WTC11 (cell line): ENCODE data around the gene SLC25A25. TPM values are rescaled to one million over a fixed set of nuclear protein-coding genes. Genes with fewer than 3 reads are reported as not detected.

Source experiments
- ATAC-seq: fragments of 200-7000 bp; cut with Tn5 transposase; 2 replicates; pipeline ENCODE4 v1.10.0; 2021; ENCODE audit warnings: mild to moderate bottlenecking, moderate library complexity
- CTCF ChIA-PET: fragments of 300-600 bp; sonication (Branson Sonifier 250); formaldehyde crosslinking; loops from one replicate; lab custom pipeline; 2021; ENCODE audit warnings: antibody characterized with exemption; lab: Charles Lee
- POLR2A ChIA-PET: fragments of 350-600 bp; sonication (Branson Sonifier 250); formaldehyde crosslinking; loops from one replicate; lab custom pipeline; 2021; ENCODE audit warnings: antibody characterized with exemption; lab: Charles Lee
- DNase-seq: peaks from one replicate; pipeline ENCODE4 v3.0.0; 2021; ENCODE audit warnings: low spot score
- H3K27ac Mint-ChIP-seq: 2 replicates; pipeline ENCODE4 v1.8.0; 2021; ENCODE audit warnings: mixed read lengths
- H3K27me3 Mint-ChIP-seq: 2 replicates; pipeline ENCODE4 v1.8.0; 2021; ENCODE audit warnings: low read depth, mild to moderate bottlenecking, moderate library complexity, mixed read lengths
- H3K36me3 Mint-ChIP-seq: 2 replicates; pipeline ENCODE4 v1.8.0; 2021; ENCODE audit warnings: mixed read lengths
- H3K4me1 Mint-ChIP-seq: 2 replicates; pipeline ENCODE4 v1.8.0; 2022; ENCODE audit warnings: mixed read lengths
- H3K4me3 Mint-ChIP-seq: 2 replicates; pipeline ENCODE4 v1.8.0; 2021; ENCODE audit warnings: mild to moderate bottlenecking, moderate library complexity, mixed read lengths
- H3K9me3 Mint-ChIP-seq: 2 replicates; pipeline ENCODE4 v1.8.0; 2021; ENCODE audit warnings: mixed read lengths
- AFF4 ChIP-seq: sonication (generic); formaldehyde crosslinking; IDR thresholded peaks from 2 replicates; pipeline ENCODE4 v1.8.1; 2023; ENCODE audit warnings: mild to moderate bottlenecking, missing genetic modification reagents, borderline replicate concordance
- CTCF ChIP-seq: fragments of 200-600 bp; IDR thresholded peaks from 2 replicates; pipeline ENCODE4 v1.8.0; 2022; ENCODE audit warnings: antibody characterized with exemption
- E2F5 ChIP-seq: sonication (generic); formaldehyde crosslinking; IDR thresholded peaks from 2 replicates; pipeline ENCODE4 v1.8.1; 2022; ENCODE audit warnings: mild to moderate bottlenecking, moderate library complexity, missing genetic modification reagents
- JUN ChIP-seq: sonication (generic); formaldehyde crosslinking; IDR thresholded peaks from 2 replicates; pipeline ENCODE4 v1.8.0; 2023; ENCODE audit warnings: mild to moderate bottlenecking, missing genetic modification reagents
- NFYB ChIP-seq: sonication (generic); formaldehyde crosslinking; conservative IDR thresholded peaks from 2 replicates; pipeline ENCODE4 v1.8.0; 2022; ENCODE audit warnings: low read depth, missing genetic modification reagents
- PRRX2 ChIP-seq: fragments of 250-450 bp; sonication (Bioruptor Pico); IDR thresholded peaks from 2 replicates; pipeline ENCODE4 v1.8.0; 2021; ENCODE audit warnings: mild to moderate bottlenecking
- RORB ChIP-seq: fragments of 250-450 bp; sonication (Bioruptor Pico); IDR thresholded peaks from 2 replicates; pipeline ENCODE4 v1.9.0; 2021; ENCODE audit warnings: mild to moderate bottlenecking
- ZNF138 ChIP-seq: sonication (generic); formaldehyde crosslinking; conservative IDR thresholded peaks from 2 replicates; pipeline ENCODE4 v1.8.1; 2022; ENCODE audit warnings: mild to moderate bottlenecking, moderate library complexity, missing genetic modification reagents
- ZNF317 ChIP-seq: sonication (generic); formaldehyde crosslinking; IDR thresholded peaks from 2 replicates; pipeline ENCODE4 v1.8.1; 2023; ENCODE audit warnings: low read depth, mild to moderate bottlenecking, moderate library complexity, missing genetic modification reagents, borderline replicate concordance
- ZSCAN18 ChIP-seq: fragments of 250-450 bp; sonication (Bioruptor Pico); IDR thresholded peaks from 2 replicates; pipeline ENCODE4 v2.1.2; 2022; ENCODE audit warnings: mild to moderate bottlenecking, moderate library complexity
- total RNA-seq: library from RNA; stranded (reverse); gene quantifications from 3 replicates; pipeline ENCODE4 v1.2.3, GENCODE V29; 2021
- TF ChIP-seq, protein P1 (sequence below): sonication (generic); formaldehyde crosslinking; IDR thresholded peaks from 2 replicates; pipeline ENCODE4 v1.8.1; 2023; ENCODE audit warnings: mild to moderate bottlenecking, missing genetic modification reagents, moderate library complexity
- TF ChIP-seq, protein P2 (sequence below): sonication (generic); formaldehyde crosslinking; IDR thresholded peaks from 2 replicates; pipeline ENCODE4 v1.8.1; 2023; ENCODE audit warnings: mild to moderate bottlenecking, moderate library complexity, missing genetic modification reagents
- TF ChIP-seq, protein P3 (sequence below): fragments of 250-450 bp; sonication (Bioruptor Pico); IDR thresholded peaks from 2 replicates; pipeline ENCODE4 v1.9.0; 2021; ENCODE audit warnings: mild to moderate bottlenecking, borderline replicate concordance

The SLC25A25 gene
- total RNA-seq, 1 experiment from 2014 or later = 17.4 TPM

- TF ChIP-seq CTCF (no peak), NFYB (CRISPR knock-in tag) (no peak), ZNF317 (CRISPR knock-in tag) (no peak), RORB (CRISPR knock-in tag) (no peak), E2F5 (no peak)
- TF ChIP-seq, protein P1, sequence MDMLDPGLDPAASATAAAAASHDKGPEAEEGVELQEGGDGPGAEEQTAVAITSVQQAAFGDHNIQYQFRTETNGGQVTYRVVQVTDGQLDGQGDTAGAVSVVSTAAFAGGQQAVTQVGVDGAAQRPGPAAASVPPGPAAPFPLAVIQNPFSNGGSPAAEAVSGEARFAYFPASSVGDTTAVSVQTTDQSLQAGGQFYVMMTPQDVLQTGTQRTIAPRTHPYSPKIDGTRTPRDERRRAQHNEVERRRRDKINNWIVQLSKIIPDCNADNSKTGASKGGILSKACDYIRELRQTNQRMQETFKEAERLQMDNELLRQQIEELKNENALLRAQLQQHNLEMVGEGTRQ (CRISPR knock-in tag) = no peak
- TF ChIP-seq, protein P2, sequence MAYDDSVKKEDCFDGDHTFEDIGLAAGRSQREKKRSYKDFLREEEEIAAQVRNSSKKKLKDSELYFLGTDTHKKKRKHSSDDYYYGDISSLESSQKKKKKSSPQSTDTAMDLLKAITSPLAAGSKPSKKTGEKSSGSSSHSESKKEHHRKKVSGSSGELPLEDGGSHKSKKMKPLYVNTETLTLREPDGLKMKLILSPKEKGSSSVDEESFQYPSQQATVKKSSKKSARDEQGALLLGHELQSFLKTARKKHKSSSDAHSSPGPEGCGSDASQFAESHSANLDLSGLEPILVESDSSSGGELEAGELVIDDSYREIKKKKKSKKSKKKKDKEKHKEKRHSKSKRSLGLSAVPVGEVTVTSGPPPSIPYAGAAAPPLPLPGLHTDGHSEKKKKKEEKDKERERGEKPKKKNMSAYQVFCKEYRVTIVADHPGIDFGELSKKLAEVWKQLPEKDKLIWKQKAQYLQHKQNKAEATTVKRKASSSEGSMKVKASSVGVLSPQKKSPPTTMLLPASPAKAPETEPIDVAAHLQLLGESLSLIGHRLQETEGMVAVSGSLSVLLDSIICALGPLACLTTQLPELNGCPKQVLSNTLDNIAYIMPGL = no peak
- TF ChIP-seq, protein P3, sequence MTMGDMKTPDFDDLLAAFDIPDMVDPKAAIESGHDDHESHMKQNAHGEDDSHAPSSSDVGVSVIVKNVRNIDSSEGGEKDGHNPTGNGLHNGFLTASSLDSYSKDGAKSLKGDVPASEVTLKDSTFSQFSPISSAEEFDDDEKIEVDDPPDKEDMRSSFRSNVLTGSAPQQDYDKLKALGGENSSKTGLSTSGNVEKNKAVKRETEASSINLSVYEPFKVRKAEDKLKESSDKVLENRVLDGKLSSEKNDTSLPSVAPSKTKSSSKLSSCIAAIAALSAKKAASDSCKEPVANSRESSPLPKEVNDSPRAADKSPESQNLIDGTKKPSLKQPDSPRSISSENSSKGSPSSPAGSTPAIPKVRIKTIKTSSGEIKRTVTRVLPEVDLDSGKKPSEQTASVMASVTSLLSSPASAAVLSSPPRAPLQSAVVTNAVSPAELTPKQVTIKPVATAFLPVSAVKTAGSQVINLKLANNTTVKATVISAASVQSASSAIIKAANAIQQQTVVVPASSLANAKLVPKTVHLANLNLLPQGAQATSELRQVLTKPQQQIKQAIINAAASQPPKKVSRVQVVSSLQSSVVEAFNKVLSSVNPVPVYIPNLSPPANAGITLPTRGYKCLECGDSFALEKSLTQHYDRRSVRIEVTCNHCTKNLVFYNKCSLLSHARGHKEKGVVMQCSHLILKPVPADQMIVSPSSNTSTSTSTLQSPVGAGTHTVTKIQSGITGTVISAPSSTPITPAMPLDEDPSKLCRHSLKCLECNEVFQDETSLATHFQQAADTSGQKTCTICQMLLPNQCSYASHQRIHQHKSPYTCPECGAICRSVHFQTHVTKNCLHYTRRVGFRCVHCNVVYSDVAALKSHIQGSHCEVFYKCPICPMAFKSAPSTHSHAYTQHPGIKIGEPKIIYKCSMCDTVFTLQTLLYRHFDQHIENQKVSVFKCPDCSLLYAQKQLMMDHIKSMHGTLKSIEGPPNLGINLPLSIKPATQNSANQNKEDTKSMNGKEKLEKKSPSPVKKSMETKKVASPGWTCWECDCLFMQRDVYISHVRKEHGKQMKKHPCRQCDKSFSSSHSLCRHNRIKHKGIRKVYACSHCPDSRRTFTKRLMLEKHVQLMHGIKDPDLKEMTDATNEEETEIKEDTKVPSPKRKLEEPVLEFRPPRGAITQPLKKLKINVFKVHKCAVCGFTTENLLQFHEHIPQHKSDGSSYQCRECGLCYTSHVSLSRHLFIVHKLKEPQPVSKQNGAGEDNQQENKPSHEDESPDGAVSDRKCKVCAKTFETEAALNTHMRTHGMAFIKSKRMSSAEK (CRISPR knock-in tag) = no peak
Observed at GRCh38 chr9:128082151-128082550, 14.1 kb downstream of the SLC25A25 start (continued).

GRCh38 chr9:128084746-128085145, 16.7 kb downstream of the SLC25A25 start:
- no peaks in the 10 kb centered on the region for H3K9me3 Mint-ChIP-seq
- no peak for TF ChIP-seq PRRX2 (CRISPR knock-in tag)
- no peak for TF ChIP-seq AFF4 (CRISPR knock-in tag)
- no peak for TF ChIP-seq ZNF138 (CRISPR knock-in tag)
- TF ChIP-seq, protein P1 (CRISPR knock-in tag) = no peak
- no peak for TF ChIP-seq ZSCAN18
- TF ChIP-seq JUN (CRISPR knock-in tag) = no peak
- H3K36me3 Mint-ChIP-seq = no peaks in the 10 kb centered on the region
- POLR2A ChIA-PET = no interaction called here
- no peak overlapping the region for H3K27ac Mint-ChIP-seq
- CTCF ChIA-PET = interaction anchor here (0.7 to 2.3 kb wide), 5 partner anchors 33 to 1198 kb away, joined by 3 to 7 read pairs (median 5); no protein-coding TSS in a partner anchor
- no peak for DNase-seq
- peaks cover 19% of the 10 kb centered on the region for H3K4me1 Mint-ChIP-seq
- H3K4me3 Mint-ChIP-seq = no peak overlapping the region
- no peak for ATAC-seq
- H3K27me3 Mint-ChIP-seq = no peaks in the 10 kb centered on the region
